Measurements from ENCODE around the gene RBMS1.

The RBMS1 gene

GRCh38 chr2:160415991-160416390 lies 77.6 kb downstream of the RBMS1 start:
- no peak for TF ChIP-seq POLR2AphosphoS5 (IDR thresholded peaks at IDR 0.05; ENCODE audit: low read depth, low read length)
- TF ChIP-seq FOXP2 (optimal IDR thresholded peaks at IDR 0.05; ENCODE audit: borderline replicate concordance, extremely low read depth, extremely low read length, insufficient read depth): no peak
- TF ChIP-seq SIN3A (IDR thresholded peaks at IDR 0.05; ENCODE audit: borderline replicate concordance, insufficient read depth, low read length): no peak
- no peak for TF ChIP-seq TAF1 (IDR thresholded peaks at IDR 0.05; ENCODE audit: borderline replicate concordance, insufficient read depth, low read length)
- TF ChIP-seq REST (IDR thresholded peaks at IDR 0.05; ENCODE audit: insufficient read depth in 1 of 2, low read depth in 2 of 2, low read length in 2 of 2): no peak

- TF ChIP-seq POLR2AphosphoS5 (IDR thresholded peaks at IDR 0.05; ENCODE audit: low read depth, low read length) (no peak), TAF1 (IDR thresholded peaks at IDR 0.05; ENCODE audit: borderline replicate concordance, insufficient read depth, low read length) (no peak), REST (IDR thresholded peaks at IDR 0.05; ENCODE audit: insufficient read depth in 1 of 2, low read depth in 2 of 2, low read length in 2 of 2) (no peak), SIN3A (IDR thresholded peaks at IDR 0.05; ENCODE audit: borderline replicate concordance, insufficient read depth, low read length) (no peak), FOXP2 (optimal IDR thresholded peaks at IDR 0.05; ENCODE audit: borderline replicate concordance, extremely low read depth, extremely low read length, insufficient read depth) (no peak)
Observed at GRCh38 chr2:160411955-160412354, 81.7 kb downstream of the RBMS1 start.

- TF ChIP-seq FOXP2 (optimal IDR thresholded peaks at IDR 0.05; ENCODE audit: borderline replicate concordance, extremely low read depth, extremely low read length, insufficient read depth) (no peak), TAF1 (IDR thresholded peaks at IDR 0.05; ENCODE audit: borderline replicate concordance, insufficient read depth, low read length) (no peak), SIN3A (IDR thresholded peaks at IDR 0.05; ENCODE audit: borderline replicate concordance, insufficient read depth, low read length) (no peak), REST (IDR thresholded peaks at IDR 0.05; ENCODE audit: insufficient read depth in 1 of 2, low read depth in 2 of 2, low read length in 2 of 2) (no peak), POLR2AphosphoS5 (IDR thresholded peaks at IDR 0.05; ENCODE audit: low read depth, low read length) (no peak)
Observed at GRCh38 chr2:160411167-160411566, 82.4 kb downstream of the RBMS1 start.

DNA sequence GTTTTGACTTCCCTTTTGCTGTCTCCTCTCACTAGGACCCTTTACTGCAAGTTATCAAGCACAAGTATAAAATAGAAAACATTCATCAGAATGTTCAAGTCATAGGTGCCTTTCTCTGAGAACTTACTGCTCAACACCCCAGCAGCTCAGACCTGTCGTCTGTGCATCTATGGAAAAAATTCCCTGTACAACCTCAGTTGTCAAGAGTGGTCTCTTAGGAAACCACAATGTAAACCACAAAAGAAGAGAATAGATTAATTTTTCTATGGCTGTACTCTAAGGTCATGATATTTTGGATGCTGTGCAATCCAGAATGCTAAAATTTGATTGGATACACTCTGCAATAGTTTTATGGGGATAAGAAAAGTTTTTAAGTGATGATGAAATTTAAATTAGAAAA lies 84.1 kb downstream of the RBMS1 start:
- TF ChIP-seq SIN3A (IDR thresholded peaks at IDR 0.05; ENCODE audit: borderline replicate concordance, insufficient read depth, low read length) (no peak), REST (IDR thresholded peaks at IDR 0.05; ENCODE audit: insufficient read depth in 1 of 2, low read depth in 2 of 2, low read length in 2 of 2) (no peak), POLR2AphosphoS5 (IDR thresholded peaks at IDR 0.05; ENCODE audit: low read depth, low read length) (no peak), FOXP2 (optimal IDR thresholded peaks at IDR 0.05; ENCODE audit: borderline replicate concordance, extremely low read depth, extremely low read length, insufficient read depth) (no peak), TAF1 (IDR thresholded peaks at IDR 0.05; ENCODE audit: borderline replicate concordance, insufficient read depth, low read length) (no peak)

- TF ChIP-seq SIN3A (IDR thresholded peaks at IDR 0.05; ENCODE audit: borderline replicate concordance, insufficient read depth, low read length) (no peak), TAF1 (IDR thresholded peaks at IDR 0.05; ENCODE audit: borderline replicate concordance, insufficient read depth, low read length) (no peak), POLR2AphosphoS5 (IDR thresholded peaks at IDR 0.05; ENCODE audit: low read depth, low read length) (no peak), REST (IDR thresholded peaks at IDR 0.05; ENCODE audit: insufficient read depth in 1 of 2, low read depth in 2 of 2, low read length in 2 of 2) (no peak), FOXP2 (optimal IDR thresholded peaks at IDR 0.05; ENCODE audit: borderline replicate concordance, extremely low read depth, extremely low read length, insufficient read depth) (no peak)
Observed at GRCh38 chr2:160408959-160409291, 84.7 kb downstream of the RBMS1 start.
